B cell (primary cell): Measurements from ENCODE around the gene AKR1B15. TPM values are rescaled to one million over a fixed set of nuclear protein-coding genes. Genes with fewer than 3 reads are reported as not detected.
A peak's percentile ranks its signal among the peaks of the same experiment; 100 is the strongest.
"Not testable (repeated sequence)": the region's sequence is repeated elsewhere in the genome, so short reads cannot be mapped to it uniquely, and the experiment has no call there.

Experiments
- ATAC-seq: fragments of 200-7000 bp; cut with Tn5 transposase; one replicate; pipeline ENCODE4 v1.10.0; 2021; ENCODE audit warnings: low read depth, mild to moderate bottlenecking, moderate number of reproducible peaks, moderate library complexity
- CTCF ChIA-PET: fragments of 350-600 bp; sonication (Branson Sonifier 250); formaldehyde crosslinking; loops from one replicate; lab custom pipeline; 2021; ENCODE audit warnings: antibody characterized with exemption, inconsistent platforms; lab: Charles Lee
- POLR2A ChIA-PET: fragments of 350-600 bp; sonication (Branson Sonifier 250); formaldehyde crosslinking; loops from one replicate; lab custom pipeline; 2021; ENCODE audit warnings: antibody characterized with exemption; lab: Charles Lee
- DNase-seq: peaks from one replicate; pipeline ENCODE4 v3.0.0; 2013
- H2AFZ ChIP-seq: 2 replicates; pipeline ENCODE4 v1.6.1; 2012; ENCODE audit warnings: mild to moderate bottlenecking, low read depth, low read length; ENCODE audit not compliant: insufficient read depth, poor library complexity, severe bottlenecking
- H3K27ac ChIP-seq, 2 donors: 1 replicate in 1 of 2; 2 replicates in 1 of 2; pipeline ENCODE4 v1.5.1; 2012 to 2013; ENCODE audit warnings: low read length in 2 of 2, mild to moderate bottlenecking in 2 of 2, moderate library complexity in 1 of 2
- H3K27me3 ChIP-seq, 4 experiments: fragments of 200-600 bp in 1 of 4; sonication (generic) in 1 of 4; replicated peaks in 1 of 4; 1 replicate in 2 of 4; 2 replicates in 2 of 4; pipeline versions ENCODE4 v1.6.1 to v1.7.0; 2013 to 2016; ENCODE audit warnings: low read length in 3 of 4, mild to moderate bottlenecking in 2 of 4, mixed read lengths in 1 of 4, moderate library complexity in 1 of 4; ENCODE audit not compliant: insufficient read depth in 4 of 4, control insufficient read depth in 3 of 4; ENCODE audit errors: control extremely low read depth in 1 of 4
- H3K36me3 ChIP-seq, 2 experiments: replicated peaks in 1 of 2; 1 replicate in 1 of 2; 2 replicates in 1 of 2; pipeline versions ENCODE4 v1.6.1 to v1.7.1; 2013; ENCODE audit warnings: low read length in 1 of 2; ENCODE audit not compliant: insufficient read depth in 2 of 2, control insufficient read depth in 1 of 2; ENCODE audit errors: control extremely low read depth in 1 of 2, extremely low read depth in 1 of 2
- H3K4me1 ChIP-seq, 2 donors: fragments of 200-600 bp in 1 of 2; sonication (generic) in 1 of 2; 1 replicate in 1 of 2; 2 replicates in 1 of 2; pipeline versions ENCODE4 v1.5.1 to v1.6.1; 2013 to 2017; ENCODE audit warnings: low read length in 2 of 2; ENCODE audit not compliant: control insufficient read depth in 2 of 2, insufficient read depth in 2 of 2
- H3K4me2 ChIP-seq: replicated peaks from 2 replicates; pipeline ENCODE3; 2012; ENCODE audit warnings: mild to moderate bottlenecking, low read depth, low read length; ENCODE audit not compliant: poor library complexity, severe bottlenecking
- H3K4me3 ChIP-seq, 5 experiments: fragments of 200-600 bp in 1 of 5; sonication (generic) in 1 of 5; 1 replicate in 3 of 5; 2 replicates in 2 of 5; pipeline versions ENCODE4 v1.5.1 to v1.7.0; 2011 to 2016; ENCODE audit warnings: low read length in 4 of 5, mild to moderate bottlenecking in 4 of 5, low read depth in 2 of 5, control low read depth in 1 of 5, moderate library complexity in 1 of 5; ENCODE audit not compliant: insufficient read depth in 1 of 5; ENCODE audit errors: control extremely low read depth in 1 of 5, extremely low read depth in 1 of 5
- H3K79me2 ChIP-seq: fragments of 200-600 bp; sonication (generic); one replicate; pipeline ENCODE4 v1.6.0; 2016; ENCODE audit warnings: low read length; ENCODE audit not compliant: control insufficient read depth, insufficient read depth
- H3K9ac ChIP-seq: fragments of 200-600 bp; sonication (generic); 2 replicates; pipeline ENCODE4 v1.6.1; 2017; ENCODE audit warnings: mild to moderate bottlenecking, low read length, moderate library complexity
- H3K9me3 ChIP-seq, 3 donors: one replicate each; pipeline versions ENCODE4 v1.6.1 to v1.7.1; 2013; ENCODE audit warnings: low read length in 2 of 3; ENCODE audit not compliant: control insufficient read depth in 2 of 3, insufficient read depth in 1 of 3; ENCODE audit errors: control extremely low read depth in 1 of 3
- H4K20me1 ChIP-seq: 2 replicates; pipeline ENCODE4 v1.6.0; 2012; ENCODE audit warnings: mild to moderate bottlenecking, low read length; ENCODE audit not compliant: insufficient read depth, control insufficient read depth, poor library complexity, severe bottlenecking
- H3K27ac Mint-ChIP-seq: one replicate; pipeline ENCODE4 v1.8.0; 2021; ENCODE audit warnings: mixed read lengths
- H3K27me3 Mint-ChIP-seq: one replicate; pipeline ENCODE4 v1.8.0; 2021; ENCODE audit warnings: mixed read lengths
- H3K4me1 Mint-ChIP-seq: one replicate; pipeline ENCODE4 v1.8.0; 2021; ENCODE audit warnings: mixed read lengths
- H3K4me3 Mint-ChIP-seq: one replicate; pipeline ENCODE4 v1.8.0; 2021; ENCODE audit warnings: mixed read lengths
- H3K9me3 Mint-ChIP-seq: one replicate; pipeline ENCODE4 v1.8.0; 2022; ENCODE audit warnings: mixed read lengths; ENCODE audit not compliant: insufficient read depth
- EZH2 ChIP-seq: IDR thresholded peaks from 2 replicates; pipeline ENCODE4 v1.6.1; 2012; ENCODE audit warnings: borderline replicate concordance, low read depth, mild to moderate bottlenecking, moderate library complexity, low read length; ENCODE audit not compliant: insufficient read depth, poor library complexity, severe bottlenecking
- whole genome bisulfite sequencing: methylation state at CpG from one replicate; pipeline ENCODE4 v1.1.5; 2013; ENCODE audit warnings: missing lambda C conversion rate; ENCODE audit not compliant: insufficient coverage; 5-methylcytosine and 5-hydroxymethylcytosine counted together
- intact Hi-C: fragments of 100-400 bp; cut with micrococcal nuclease; formaldehyde crosslinking; loops from one replicate; pipeline ENCODE4 v1.10.0; 2022
- polyA plus RNA-seq: library from polyadenylated mRNA; depleted of rRNA; stranded (reverse); fragments of >200 nt; gene quantifications from 2 replicates; pipeline ENCODE4 v1.2.3, GENCODE V29; 2012
- total RNA-seq, 2 donors: library from RNA; stranded (reverse); fragments of 120-200 nt in 1 of 2; gene quantifications; 1 replicate in 1 of 2; 2 replicates in 1 of 2; pipeline versions ENCODE4 v1.2.3 to v1.2.4, GENCODE V29; 2013 to 2022
- TF ChIP-seq, protein P1 (sequence below): fragments of 200-600 bp; IDR thresholded peaks from one replicate; pipeline ENCODE4 v1.8.0; 2022; ENCODE audit warnings: antibody characterized with exemption, mild to moderate bottlenecking

AKR1B15 gene
- total and polyA plus RNA-seq, 2 donors (not counting 1 experiment from before 2014, with no cell fraction given) = not detected

DNA sequence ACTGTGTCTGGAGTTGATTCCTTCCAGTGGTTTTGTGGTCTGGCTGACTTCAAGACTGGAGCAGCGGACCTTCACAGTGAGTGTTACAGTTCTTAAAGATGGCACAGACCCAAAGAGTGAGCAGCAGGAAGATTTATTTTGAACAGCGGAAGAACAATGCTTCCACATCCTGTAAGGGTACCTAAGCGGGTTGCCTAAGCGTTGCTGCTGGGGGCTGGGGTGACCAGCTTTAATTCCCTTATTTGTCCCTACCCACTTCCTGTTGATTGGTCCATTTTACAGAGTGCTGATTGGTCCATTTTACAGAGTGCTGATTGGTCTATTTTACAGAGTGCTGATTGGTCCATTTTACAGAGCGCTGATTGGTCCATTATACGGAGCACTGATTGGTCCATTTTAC lies 13.2 kb downstream of the AKR1B15 start:
- Histone ChIP-seq H2AFZ (peak overlapping the region; percentile 33), H3K4me2 (peak overlapping the region; percentile 22), H3K36me3 (no peaks in the 10 kb centered on the region), H3K27ac (no peak overlapping the region), H3K4me3 (no peak overlapping the region), H3K9me3 (peaks cover 0 to 7% (median 3%) of the 10 kb centered on the region in 3 donors), H3K4me1 (peaks cover 0 to 3% of the 10 kb centered on the region in 2 donors), H3K27me3 (peaks cover 0 to 5% (median 0%) of the 10 kb centered on the region in 4 experiments), H3K79me2 (no peaks in the 10 kb centered on the region), H3K9ac (no peak overlapping the region), H4K20me1 (no peaks in the 10 kb centered on the region)
- Mint-ChIP-seq H3K27ac (no peak overlapping the region), H3K4me3 (no peak overlapping the region), H3K9me3 (peaks cover 4% of the 10 kb centered on the region), H3K27me3 (peaks cover 32% of the 10 kb centered on the region), H3K4me1 (peaks cover 3% of the 10 kb centered on the region)
- TF ChIP-seq, protein P1, sequence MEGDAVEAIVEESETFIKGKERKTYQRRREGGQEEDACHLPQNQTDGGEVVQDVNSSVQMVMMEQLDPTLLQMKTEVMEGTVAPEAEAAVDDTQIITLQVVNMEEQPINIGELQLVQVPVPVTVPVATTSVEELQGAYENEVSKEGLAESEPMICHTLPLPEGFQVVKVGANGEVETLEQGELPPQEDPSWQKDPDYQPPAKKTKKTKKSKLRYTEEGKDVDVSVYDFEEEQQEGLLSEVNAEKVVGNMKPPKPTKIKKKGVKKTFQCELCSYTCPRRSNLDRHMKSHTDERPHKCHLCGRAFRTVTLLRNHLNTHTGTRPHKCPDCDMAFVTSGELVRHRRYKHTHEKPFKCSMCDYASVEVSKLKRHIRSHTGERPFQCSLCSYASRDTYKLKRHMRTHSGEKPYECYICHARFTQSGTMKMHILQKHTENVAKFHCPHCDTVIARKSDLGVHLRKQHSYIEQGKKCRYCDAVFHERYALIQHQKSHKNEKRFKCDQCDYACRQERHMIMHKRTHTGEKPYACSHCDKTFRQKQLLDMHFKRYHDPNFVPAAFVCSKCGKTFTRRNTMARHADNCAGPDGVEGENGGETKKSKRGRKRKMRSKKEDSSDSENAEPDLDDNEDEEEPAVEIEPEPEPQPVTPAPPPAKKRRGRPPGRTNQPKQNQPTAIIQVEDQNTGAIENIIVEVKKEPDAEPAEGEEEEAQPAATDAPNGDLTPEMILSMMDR = no peak
- TF ChIP-seq EZH2 = no peak
- intact Hi-C loops = no loop called here
- ChIA-PET CTCF (interaction anchor here (1.1 kb wide), 1 partner anchor 129 kb away, joined by 3 read pairs; no protein-coding TSS in a partner anchor), POLR2A (no interaction called here)
- ATAC-seq (no peak), DNase-seq (no peak)
- 26% methylated on average over 4 of the region's 6 CpGs for WGBS

DNA sequence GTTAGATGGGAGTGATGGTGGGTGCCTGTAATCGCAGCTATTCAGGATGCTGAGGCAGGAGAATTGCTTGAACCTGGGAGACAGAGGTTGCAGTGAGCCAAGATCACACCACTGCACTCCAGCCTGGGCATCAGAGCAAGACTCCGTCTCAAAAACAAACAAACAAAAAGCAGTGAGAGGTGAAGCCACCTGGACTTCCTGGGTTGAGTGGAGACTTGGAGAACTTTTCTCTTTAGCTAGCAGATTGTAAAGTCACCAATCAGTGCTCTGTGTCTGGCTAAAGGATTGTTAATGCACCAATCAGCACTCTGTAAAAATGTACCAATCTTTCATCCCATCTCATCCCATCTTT lies 14.5 kb downstream of the AKR1B15 start:
- H3K27ac ChIP-seq, H3K4me2 ChIP-seq, CTCF ChIA-PET, H3K79me2 ChIP-seq, H2AFZ ChIP-seq, H3K9me3 ChIP-seq, POLR2A ChIA-PET, H3K4me3 ChIP-seq, H3K36me3 ChIP-seq, H3K9me3 Mint-ChIP-seq, H3K4me1 Mint-ChIP-seq, H3K4me3 Mint-ChIP-seq, intact Hi-C loops, H3K27ac Mint-ChIP-seq, H3K9ac ChIP-seq, ATAC-seq, H4K20me1 ChIP-seq, DNase-seq, H3K4me1 ChIP-seq, H3K27me3 ChIP-seq: not testable (repeated sequence)
- peaks cover 28% of the 10 kb centered on the region for H3K27me3 Mint-ChIP-seq
- 100% methylated on average over 1 of the region's 2 CpGs for WGBS
